Measurements from ENCODE around the gene WDR35. TPM values are rescaled to one million over a fixed set of nuclear protein-coding genes. Genes with fewer than 3 reads are reported as not detected.
A peak's percentile ranks its signal among the peaks of the same experiment; 100 is the strongest.

Gene WDR35
- total RNA-seq, result 34.1 TPM
- polyA plus RNA-seq, result 7.3 TPM

GRCh38 chr2:19989667-19990415 lies at the start of gene WDR35:
WDR35 (minus strand) TSS chr2:19990105; CDS start chr2:19990015, 90 bp downstream.
- WGBS, result under 1% methylated on average over 70 of the region's 70 CpGs
- H3K36me3 ChIP-seq (ENCODE audit: insufficient read depth), result no peaks in the 10 kb centered on the region
- H3K4me1 ChIP-seq (ENCODE audit: insufficient read depth), result no peaks in the 10 kb centered on the region
- H3K4me3 ChIP-seq (ENCODE audit: low read depth, low read length), result peak within 1 kb of the TSS; percentile 70
- peak; percentile 43 for DNase-seq (ENCODE audit: extremely low spot score)
- peak within 1 kb of the TSS; percentile 38 for H3K27ac ChIP-seq (ENCODE audit: low read depth)

- DNase-seq (ENCODE audit: extremely low spot score), result no peak
- Histone ChIP-seq H3K27ac (ENCODE audit: low read depth) (no peak overlapping the region), H3K4me1 (ENCODE audit: insufficient read depth) (no peaks in the 10 kb centered on the region), H3K36me3 (ENCODE audit: insufficient read depth) (peaks cover 5% of the 10 kb centered on the region), H3K4me3 (ENCODE audit: low read depth, low read length) (no peak overlapping the region)
- WGBS, result 79% methylated on average over 2 of the region's 2 CpGs
Measured at GRCh38 chr2:20037660-20038059, 47.8 kb upstream of the WDR35 start.

- Histone ChIP-seq H3K27ac (ENCODE audit: low read depth) (no peak overlapping the region), H3K4me1 (ENCODE audit: insufficient read depth) (no peaks in the 10 kb centered on the region), H3K4me3 (ENCODE audit: low read depth, low read length) (no peak overlapping the region), H3K36me3 (ENCODE audit: insufficient read depth) (peaks cover 5% of the 10 kb centered on the region)
- DNase-seq (ENCODE audit: extremely low spot score), result no peak
- 53% methylated on average over 4 of the region's 4 CpGs for WGBS
Measured at GRCh38 chr2:20035955-20036666, 46.2 kb upstream of the WDR35 start.

GRCh38 chr2:20034821-20035220 lies 44.9 kb upstream of the WDR35 start:
- no peak for DNase-seq (ENCODE audit: extremely low spot score)
- no peak overlapping the region for H3K27ac ChIP-seq (ENCODE audit: low read depth)
- H3K36me3 ChIP-seq (ENCODE audit: insufficient read depth), result peaks cover 10% of the 10 kb centered on the region
- no peaks in the 10 kb centered on the region for H3K4me1 ChIP-seq (ENCODE audit: insufficient read depth)
- H3K4me3 ChIP-seq (ENCODE audit: low read depth, low read length), result no peak overlapping the region
- 61% methylated on average over 2 of the region's 2 CpGs for WGBS

- 53% methylated on average over 4 of the region's 4 CpGs for whole genome bisulfite sequencing
- no peak for DNase-seq (ENCODE audit: extremely low spot score)
- H3K4me1 ChIP-seq (ENCODE audit: insufficient read depth), result no peaks in the 10 kb centered on the region
- no peak overlapping the region for H3K27ac ChIP-seq (ENCODE audit: low read depth)
- no peak overlapping the region for H3K4me3 ChIP-seq (ENCODE audit: low read depth, low read length)
- peaks cover 11% of the 10 kb centered on the region for H3K36me3 ChIP-seq (ENCODE audit: insufficient read depth)
Measured at GRCh38 chr2:20034218-20034617, 44.3 kb upstream of the WDR35 start.

- 78% methylated on average over 3 of the region's 3 CpGs for WGBS
- H3K36me3 ChIP-seq (ENCODE audit: insufficient read depth), result peaks cover 11% of the 10 kb centered on the region
- no peak overlapping the region for H3K4me3 ChIP-seq (ENCODE audit: low read depth, low read length)
- H3K4me1 ChIP-seq (ENCODE audit: insufficient read depth), result no peaks in the 10 kb centered on the region
- no peak overlapping the region for H3K27ac ChIP-seq (ENCODE audit: low read depth)
- no peak for DNase-seq (ENCODE audit: extremely low spot score)
Measured at GRCh38 chr2:20033322-20033721, 43.4 kb upstream of the WDR35 start.

- no peaks in the 10 kb centered on the region for H3K4me1 ChIP-seq (ENCODE audit: insufficient read depth)
- DNase-seq (ENCODE audit: extremely low spot score), result no peak
- no peak overlapping the region for H3K27ac ChIP-seq (ENCODE audit: low read depth)
- 92% methylated on average over 6 of the region's 6 CpGs for WGBS
- H3K36me3 ChIP-seq (ENCODE audit: insufficient read depth), result peaks cover 11% of the 10 kb centered on the region
- H3K4me3 ChIP-seq (ENCODE audit: low read depth, low read length), result no peak overlapping the region
Measured at GRCh38 chr2:20030224-20030623, 40.3 kb upstream of the WDR35 start.

GRCh38 chr2:20027705-20028434 lies 38.0 kb upstream of the WDR35 start:
- Histone ChIP-seq H3K4me1 (ENCODE audit: insufficient read depth) (no peaks in the 10 kb centered on the region), H3K4me3 (ENCODE audit: low read depth, low read length) (no peak overlapping the region), H3K27ac (ENCODE audit: low read depth) (no peak overlapping the region), H3K36me3 (ENCODE audit: insufficient read depth) (peaks cover 6% of the 10 kb centered on the region)
- WGBS, result 62% methylated on average over 3 of the region's 3 CpGs
- no peak for DNase-seq (ENCODE audit: extremely low spot score)

GRCh38 chr2:20027260-20027677 lies 37.4 kb upstream of the WDR35 start:
- Histone ChIP-seq H3K4me1 (ENCODE audit: insufficient read depth) (no peaks in the 10 kb centered on the region), H3K27ac (ENCODE audit: low read depth) (no peak overlapping the region), H3K4me3 (ENCODE audit: low read depth, low read length) (no peak overlapping the region), H3K36me3 (ENCODE audit: insufficient read depth) (peaks cover 6% of the 10 kb centered on the region)
- no peak for DNase-seq (ENCODE audit: extremely low spot score)
- 54% methylated on average over 4 of the region's 4 CpGs for WGBS

- no peak overlapping the region for H3K4me3 ChIP-seq (ENCODE audit: low read depth, low read length)
- DNase-seq (ENCODE audit: extremely low spot score), result no peak
- no peaks in the 10 kb centered on the region for H3K4me1 ChIP-seq (ENCODE audit: insufficient read depth)
- peaks cover 2% of the 10 kb centered on the region for H3K36me3 ChIP-seq (ENCODE audit: insufficient read depth)
- no peak overlapping the region for H3K27ac ChIP-seq (ENCODE audit: low read depth)
- WGBS, result 86% methylated on average over 3 of the region's 3 CpGs
Measured at GRCh38 chr2:20025065-20025786, 35.3 kb upstream of the WDR35 start.

- H3K4me1 ChIP-seq (ENCODE audit: insufficient read depth), result no peaks in the 10 kb centered on the region
- no peak for DNase-seq (ENCODE audit: extremely low spot score)
- no peak overlapping the region for H3K27ac ChIP-seq (ENCODE audit: low read depth)
- no peak overlapping the region for H3K4me3 ChIP-seq (ENCODE audit: low read depth, low read length)
- no peaks in the 10 kb centered on the region for H3K36me3 ChIP-seq (ENCODE audit: insufficient read depth)
- 94% methylated on average over 4 of the region's 4 CpGs for WGBS
Measured at GRCh38 chr2:20023688-20024087, 33.8 kb upstream of the WDR35 start.

GRCh38 chr2:20021405-20022009 lies 31.6 kb upstream of the WDR35 start:
- no peak overlapping the region for H3K27ac ChIP-seq (ENCODE audit: low read depth)
- no peaks in the 10 kb centered on the region for H3K36me3 ChIP-seq (ENCODE audit: insufficient read depth)
- H3K4me1 ChIP-seq (ENCODE audit: insufficient read depth), result no peaks in the 10 kb centered on the region
- 87% methylated on average over 3 of the region's 3 CpGs for WGBS
- H3K4me3 ChIP-seq (ENCODE audit: low read depth, low read length), result no peak overlapping the region
- no peak for DNase-seq (ENCODE audit: extremely low spot score)

- 91% methylated on average over 4 of the region's 4 CpGs for WGBS
- H3K36me3 ChIP-seq (ENCODE audit: insufficient read depth), result no peaks in the 10 kb centered on the region
Measured at GRCh38 chr2:20019747-20020146, 29.8 kb upstream of the WDR35 start.

More at GRCh38 chr2:20019747-20020146, 29.8 kb upstream of the WDR35 start:
- H3K27ac ChIP-seq (ENCODE audit: low read depth), result no peak overlapping the region
- no peak overlapping the region for H3K4me3 ChIP-seq (ENCODE audit: low read depth, low read length)
- DNase-seq (ENCODE audit: extremely low spot score), result no peak
- H3K4me1 ChIP-seq (ENCODE audit: insufficient read depth), result no peaks in the 10 kb centered on the region

All from urinary bladder (tissue), 4 donors.